H1 (cell line): ENCODE results near the gene CNST. TPM values are rescaled to one million over a fixed set of nuclear protein-coding genes. Genes with fewer than 3 reads are reported as not detected.

Source experiments
- CHD7 ChIP-seq: fragments of 300-600 bp; sonication (generic); IDR thresholded peaks from 2 replicates; pipeline ENCODE4 v1.7.1; 2012; ENCODE audit warnings: low read length, moderate library complexity, mild to moderate bottlenecking, inconsistent platforms; ENCODE audit not compliant: insufficient replicate concordance
- POLR2A ChIP-seq, 2 experiments: IDR thresholded peaks; 1 replicate in 1 of 2; 2 replicates in 1 of 2; pipeline ENCODE4 v1.6.1; 2011; ENCODE audit warnings: low read depth in 2 of 2, low read length in 2 of 2, mild to moderate bottlenecking in 2 of 2; ENCODE audit errors: control extremely low read depth in 1 of 2
- POLR2AphosphoS5 ChIP-seq: IDR thresholded peaks from 2 replicates; pipeline ENCODE4 v1.6.1; 2011; ENCODE audit warnings: low read depth, low read length
- SIN3A ChIP-seq, 2 experiments: IDR thresholded peaks in 1 of 2; conservative IDR thresholded peaks in 1 of 2; 2 replicates each; pipeline ENCODE4 v1.6.1; 2011 to 2012; ENCODE audit warnings: low read length in 2 of 2, improper control_type of control experiment in 1 of 2, low read depth in 1 of 2, mild to moderate bottlenecking in 1 of 2
- ZNF274 ChIP-seq: IDR thresholded peaks from 2 replicates; pipeline ENCODE4 v1.7.0; 2012; ENCODE audit warnings: low read length, borderline replicate concordance; ENCODE audit errors: extremely low read depth
- polyA plus RNA-seq, 7 experiments: library from polyadenylated mRNA; depleted of rRNA in 3 of 7; stranded (reverse) in 5 of 7; unstranded in 2 of 7; fragments of >200 nt in 5 of 7; fragments of 200-250 nt in 2 of 7; gene quantifications; 1 replicate in 5 of 7; 2 replicates in 1 of 7; 4 replicates in 1 of 7; pipeline versions ENCODE4 v1.2.1 to v1.2.3, GENCODE V29; 2011 to 2013; ENCODE audit warnings: missing spikeins in 2 of 7, mixed read lengths in 2 of 7
- total RNA-seq: library from RNA; stranded (reverse); fragmentation: NEBNext Ultra II Directional; extraction: Animal tissue kit (Norgen Biotek cat#: 25700); gene quantifications from 2 replicates; pipeline ENCODE4 v1.2.1, GENCODE V29; 2021

CNST gene
- total and polyA plus RNA-seq, 2 of the 8 experiments (the other 6 are each of a cell fraction or from before 2014, with no cell fraction given), result 5.3 to 21.3 TPM

DNA sequence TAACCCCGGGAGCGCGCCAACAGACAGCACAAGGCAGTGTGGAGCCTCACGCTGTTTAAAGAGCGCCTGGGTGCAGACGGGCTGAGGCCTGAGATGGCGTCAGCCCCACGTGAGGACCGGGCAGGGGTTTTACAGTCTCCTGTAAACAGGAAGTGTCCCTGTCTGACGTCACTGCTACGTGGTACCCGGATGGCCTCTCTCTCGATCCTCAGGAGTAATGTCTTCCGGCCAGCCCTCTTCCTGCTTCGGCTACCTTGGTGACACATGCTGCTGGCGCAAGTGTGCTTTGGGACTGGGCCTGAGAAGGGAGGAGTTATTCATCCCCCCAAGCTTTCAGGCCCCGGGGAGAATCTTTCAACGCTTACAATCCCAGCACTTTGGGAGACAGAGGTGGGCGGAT lies 41.2 kb downstream of the CNST start (continued):
- no peak for TF ChIP-seq CHD7
- TF ChIP-seq POLR2AphosphoS5, result no peak
- no peak for TF ChIP-seq ZNF274
- TF ChIP-seq POLR2A (IDR thresholded peaks at IDR 0.05; ENCODE audit: control extremely low read depth in 1 of 2, low read depth in 2 of 2, low read length in 2 of 2), result no peak
- TF ChIP-seq SIN3A (conservative IDR thresholded peaks at IDR 0.05 in 1 of 2, IDR thresholded peaks at IDR 0.05 in 1 of 2; ENCODE audit: low read depth in 1 of 2, low read length in 2 of 2), result no peak
- TF ChIP-seq, all 59 proteins: peak for 0
